Muscle of arm (tissue), 12 donors: ENCODE results near the gene ADAMTS6. TPM values are rescaled to one million over a fixed set of nuclear protein-coding genes. Genes with fewer than 3 reads are reported as not detected.
"Not testable (repeated sequence)": the region's sequence is repeated elsewhere in the genome, so short reads cannot be mapped to it uniquely, and the experiment has no call there.

Experiments
- DNase-seq: peaks from one replicate; pipeline ENCODE4 v3.0.0-alpha.2; 2013
- polyA plus RNA-seq, 12 donors: library from polyadenylated mRNA; unstranded; fragments of 120-200 nt; gene quantifications; one replicate each; pipeline ENCODE4 v1.2.1, GENCODE V29; 2013; ENCODE audit not compliant: insufficient read length in 12 of 12

ADAMTS6 gene
- polyA plus RNA-seq, 12 donors, result 0.93 to 2.6 (median 1.6) TPM; not detected in 1

DNA sequence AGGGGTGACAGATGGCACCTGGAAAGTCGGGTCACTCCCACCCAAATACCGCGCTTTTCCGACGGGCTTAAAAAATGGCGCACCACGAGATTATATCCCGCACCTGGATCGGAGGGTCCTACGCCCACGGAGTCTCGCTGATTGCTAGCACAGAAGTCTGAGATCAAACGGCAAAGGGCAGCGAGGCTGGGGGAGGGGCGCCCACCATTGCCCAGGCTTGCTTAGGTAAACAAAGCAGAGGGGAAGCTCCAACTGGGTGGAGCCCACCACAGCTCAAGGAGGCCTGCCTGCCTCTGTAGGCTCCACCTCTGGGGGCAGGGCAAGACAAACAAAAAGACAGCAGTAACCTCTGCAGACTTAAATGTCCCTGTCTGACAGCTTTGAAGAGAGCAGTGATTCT, 111.2 kb downstream of the ADAMTS6 start:
- DNase-seq, result not testable (repeated sequence)

DNA sequence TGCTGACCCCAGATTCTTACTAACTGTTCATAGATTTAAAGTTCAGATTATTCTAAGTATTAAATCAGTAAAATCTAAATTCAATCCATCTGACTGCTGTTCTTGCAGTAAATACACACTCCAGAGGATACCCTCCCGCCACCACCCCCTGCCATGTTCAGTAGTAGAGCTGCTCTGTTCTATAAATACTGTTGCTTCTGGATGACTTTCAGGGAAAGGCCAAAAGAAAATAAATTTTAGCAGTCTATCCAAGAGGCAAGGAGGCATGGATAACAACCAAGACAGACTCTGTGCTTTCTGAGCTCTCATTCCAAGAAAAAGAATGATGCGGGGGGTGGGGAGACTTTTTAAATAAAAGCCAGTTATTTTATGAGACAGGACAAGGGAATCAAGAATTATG, 115.1 kb downstream of the ADAMTS6 start:
- DNase-seq, result no peak

DNA sequence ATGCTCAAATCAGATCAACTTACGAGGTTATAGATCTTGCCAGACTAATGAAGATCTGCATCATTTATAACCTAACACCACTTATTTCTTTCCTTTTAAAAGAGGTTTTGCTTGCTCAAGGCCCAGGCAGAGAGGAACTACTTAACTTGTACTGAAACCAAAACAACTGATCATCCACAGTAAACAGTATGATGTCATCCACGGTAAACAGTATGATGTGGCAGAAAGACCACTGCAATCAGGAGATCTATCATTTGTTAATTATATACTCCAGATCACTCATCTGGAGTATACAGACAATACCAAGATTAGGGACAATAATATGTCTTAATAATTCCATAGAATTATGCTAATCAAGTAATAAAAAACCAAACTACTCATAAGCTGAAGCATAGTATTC, 116.8 kb downstream of the ADAMTS6 start:
- no peak for DNase-seq

DNA sequence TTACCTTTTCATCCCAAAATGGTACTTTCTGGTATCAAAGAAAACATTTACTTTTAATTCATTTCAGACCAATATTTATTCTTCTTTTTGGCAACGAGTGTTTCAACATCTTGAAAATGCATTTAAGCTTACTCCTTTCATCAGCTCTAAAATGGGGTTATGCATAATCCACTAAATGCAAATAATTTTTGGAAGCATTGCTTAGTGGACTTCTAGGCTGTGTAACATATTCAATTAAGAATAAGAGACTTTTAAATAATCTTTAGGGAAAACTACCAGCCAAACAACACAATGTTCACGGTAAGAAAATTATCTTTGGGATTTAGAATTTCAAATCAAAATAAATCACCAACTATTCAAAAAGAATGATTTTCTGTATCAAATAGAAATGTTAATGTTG, 118.2 kb downstream of the ADAMTS6 start:
- DNase-seq, result peak; percentile 6

DNA sequence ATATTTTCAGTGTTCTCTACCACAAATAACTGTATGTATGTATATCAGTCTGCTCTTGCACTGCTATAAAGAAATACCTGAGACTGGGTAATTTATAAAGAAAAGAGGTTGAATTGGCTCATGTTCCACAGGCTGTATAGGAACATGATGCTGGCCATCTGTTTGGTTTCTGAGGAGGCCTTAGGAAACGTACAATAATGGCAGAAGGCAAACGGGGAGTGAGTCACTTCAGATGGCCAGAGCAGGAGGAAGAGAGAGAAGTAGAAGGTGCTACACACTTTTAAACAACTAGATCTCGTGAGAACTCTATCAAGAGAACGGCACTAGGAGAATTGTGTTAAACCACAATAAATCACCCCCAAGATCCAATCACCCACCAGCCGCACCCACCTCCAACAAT, 121.7 kb downstream of the ADAMTS6 start:
- DNase-seq, result no peak

DNA sequence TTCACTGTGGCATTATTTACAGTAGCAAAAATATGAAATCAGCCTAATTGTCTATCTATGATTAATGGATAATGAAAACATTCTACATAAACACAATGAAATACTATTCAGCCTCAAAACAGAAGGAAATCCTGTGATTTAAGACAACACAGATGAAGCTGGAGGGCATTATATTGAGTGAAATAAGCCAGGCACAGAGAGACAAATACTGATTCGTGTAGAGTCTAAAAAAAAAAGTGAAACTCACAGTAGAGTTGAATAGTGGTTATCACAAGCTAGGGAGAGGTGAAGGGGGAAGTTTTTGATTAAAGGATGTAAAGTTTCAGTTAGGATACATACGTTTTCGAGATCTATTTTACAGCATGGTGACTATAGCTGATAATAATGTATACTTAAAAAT, 122.2 kb downstream of the ADAMTS6 start:
- no peak for DNase-seq

DNA sequence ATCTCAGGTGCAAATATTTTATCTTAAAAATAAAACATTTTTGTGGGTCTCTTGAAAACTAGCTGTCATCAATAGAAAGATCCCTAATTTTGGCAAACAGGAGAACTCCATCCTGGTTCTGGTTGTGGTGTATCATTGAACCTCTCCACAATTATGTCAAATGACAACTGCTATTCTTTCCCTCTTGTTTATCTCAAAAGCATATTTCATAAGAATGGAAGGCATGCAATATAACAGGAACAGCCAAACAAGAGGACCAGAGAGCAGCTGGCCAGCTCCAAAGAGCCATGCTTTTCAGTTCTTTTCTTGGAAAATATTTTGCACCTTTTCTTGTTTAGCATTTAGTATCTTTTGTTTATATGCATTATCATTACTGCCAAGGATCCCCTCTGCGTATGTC, 125.4 kb downstream of the ADAMTS6 start:
- DNase-seq, result no peak

DNA sequence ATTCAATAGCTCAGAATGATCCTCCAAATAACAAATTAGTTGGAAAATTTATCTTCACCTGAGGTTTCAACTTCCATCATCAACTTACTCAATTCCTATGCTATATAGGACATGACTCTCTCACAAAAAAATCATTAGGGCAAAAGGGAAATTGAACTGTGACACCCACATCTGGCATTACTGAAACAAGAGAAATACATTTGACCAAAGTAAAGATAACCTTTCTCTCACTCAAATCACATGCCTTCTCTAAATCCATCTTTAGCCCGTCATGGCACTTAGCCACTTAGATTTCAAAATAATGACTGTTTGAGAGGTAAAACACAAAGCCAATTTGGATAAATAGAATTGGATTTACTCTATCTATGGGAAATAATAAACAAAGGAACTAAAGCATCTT, 126.4 kb downstream of the ADAMTS6 start:
- DNase-seq, result no peak

DNA sequence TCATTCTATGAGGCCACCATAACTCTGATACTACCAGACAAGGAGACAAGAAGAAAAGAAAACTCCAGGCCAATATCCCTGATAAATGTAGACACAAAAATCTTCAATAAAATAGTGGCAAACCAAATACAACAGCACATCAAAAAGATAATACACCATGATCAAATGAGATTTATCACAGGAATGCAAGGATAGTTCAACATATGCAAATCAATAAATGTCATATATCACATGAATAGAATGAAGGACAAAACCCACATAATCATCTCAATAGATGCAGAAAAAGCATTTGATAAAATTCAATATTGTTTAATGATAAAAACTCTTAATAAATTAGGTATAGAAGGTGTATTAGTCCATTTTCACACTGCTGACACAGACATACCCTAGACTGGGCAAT, 139.9 kb downstream of the ADAMTS6 start:
- DNase-seq, result no peak

DNA sequence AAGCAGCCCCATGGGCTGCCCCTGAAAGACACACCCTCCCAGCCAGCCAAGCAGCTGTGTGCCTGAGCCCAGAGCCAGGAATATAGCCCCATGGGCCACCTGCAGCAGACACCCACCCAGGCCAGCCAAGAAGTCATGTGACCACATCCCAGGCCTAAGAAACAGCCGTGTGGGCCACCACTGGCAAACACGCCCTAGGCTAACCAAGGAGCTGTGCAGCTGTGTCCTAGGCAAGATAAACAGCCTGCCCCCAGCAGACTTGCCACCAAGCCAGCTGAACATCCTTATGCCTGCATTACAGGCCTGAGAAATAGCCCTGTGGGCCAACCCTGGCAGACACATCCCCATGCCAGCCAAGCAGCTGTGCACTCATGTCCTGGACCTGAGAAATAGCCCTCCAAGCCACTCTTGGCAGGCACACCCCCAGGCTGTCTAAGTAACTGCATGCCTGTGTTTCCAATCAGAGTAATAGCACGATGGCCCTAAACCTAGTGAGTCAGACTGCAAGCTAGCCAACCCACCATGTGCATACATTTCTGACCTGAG, 143.0 kb downstream of the ADAMTS6 start:
- no peak for DNase-seq

DNA sequence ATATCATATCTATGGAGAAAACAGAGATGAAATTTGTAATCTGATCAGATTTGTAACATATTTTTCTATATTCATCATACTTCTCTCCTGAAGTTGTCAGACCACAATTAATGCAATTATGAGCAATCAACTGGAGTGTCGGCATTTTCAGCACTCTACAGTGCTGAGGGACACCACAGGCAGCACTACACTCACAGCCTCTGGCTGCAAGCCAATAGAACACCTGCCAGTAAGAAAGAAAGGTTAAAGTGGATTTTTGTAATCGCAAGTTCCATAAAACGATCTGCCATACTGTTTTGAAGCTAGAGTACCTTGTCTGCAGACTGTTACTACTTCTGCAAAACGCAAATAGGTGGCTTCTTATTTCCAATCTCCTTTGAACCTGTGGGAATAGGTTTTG, 147.6 kb downstream of the ADAMTS6 start:
- DNase-seq, result no peak

DNA sequence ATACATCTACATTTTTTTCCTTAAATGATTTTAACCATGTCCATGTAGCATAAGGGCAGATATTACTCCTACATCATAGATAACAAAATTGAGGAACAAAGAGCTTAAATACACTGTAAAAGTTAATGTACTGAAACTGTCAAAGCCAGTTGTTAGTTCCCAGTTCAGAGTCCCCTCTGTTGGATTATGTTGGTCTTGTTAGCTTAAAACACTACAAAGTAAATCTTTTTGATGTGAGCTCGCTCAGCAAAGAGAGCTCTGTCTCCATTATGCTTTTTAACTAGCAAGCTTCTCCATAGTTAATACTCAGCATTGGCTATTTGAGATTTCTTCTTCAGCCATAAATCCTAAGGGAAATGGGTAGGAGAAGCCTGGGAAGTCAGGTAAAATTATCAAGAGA, 149.1 kb downstream of the ADAMTS6 start:
- DNase-seq, result no peak

DNA sequence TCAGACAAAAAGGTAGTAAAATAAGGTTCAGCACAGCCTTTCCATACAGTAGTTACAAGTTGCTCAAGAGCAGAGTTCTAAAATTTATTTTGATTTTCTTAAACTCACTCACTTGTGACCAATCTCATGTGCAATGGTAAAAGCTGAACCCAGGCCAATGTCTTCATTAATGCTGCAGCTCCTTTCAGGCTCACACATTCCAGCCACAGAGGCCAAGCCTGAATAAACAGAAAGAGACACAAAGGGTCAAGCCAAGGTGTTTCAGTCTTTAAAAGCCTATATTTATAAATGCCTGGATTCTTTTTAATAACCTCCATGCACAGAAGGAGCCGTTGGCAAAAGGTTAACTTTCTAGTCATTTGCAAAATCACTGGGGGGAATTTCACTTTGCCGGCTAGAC, 152.5 kb downstream of the ADAMTS6 start:
- peak; percentile 13 for DNase-seq

DNA sequence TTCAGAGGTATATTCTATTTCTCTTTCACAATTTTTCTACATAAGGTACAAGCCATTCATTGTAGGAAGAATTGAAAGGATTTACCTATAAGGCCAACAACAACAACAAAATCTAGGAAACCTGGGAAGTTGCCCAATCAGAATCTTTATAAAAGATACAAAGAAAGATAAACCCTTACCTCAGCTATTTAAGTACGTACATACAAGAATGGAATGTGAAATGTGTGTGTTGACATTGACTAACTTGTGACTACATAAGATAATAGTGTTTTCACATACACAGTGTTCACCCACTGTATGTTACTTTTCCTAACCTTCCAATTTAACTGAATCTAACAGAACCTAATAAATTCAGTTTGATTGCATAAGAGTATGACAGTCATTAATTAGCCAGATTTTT, 154.1 kb downstream of the ADAMTS6 start:
- no peak for DNase-seq

DNA sequence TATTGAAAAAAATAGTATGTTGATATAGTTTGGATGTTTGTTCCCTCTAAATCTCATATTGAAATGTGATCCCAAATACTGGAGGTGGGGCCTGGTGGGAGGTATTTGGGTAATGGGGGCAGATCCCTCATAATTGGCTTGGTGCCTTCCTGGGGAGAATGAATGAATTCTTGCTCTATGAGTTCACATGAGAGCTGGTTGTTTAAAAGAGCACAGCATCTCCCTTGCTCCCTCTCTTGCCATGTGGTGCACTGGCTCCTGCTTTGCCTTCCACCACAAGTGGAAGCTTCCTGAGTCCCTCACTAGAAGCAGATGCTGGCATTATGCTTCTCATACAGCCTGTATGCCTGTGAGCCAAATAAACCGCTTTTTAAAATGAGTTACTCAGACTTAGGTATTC, 154.8 kb downstream of the ADAMTS6 start:
- no peak for DNase-seq

DNA sequence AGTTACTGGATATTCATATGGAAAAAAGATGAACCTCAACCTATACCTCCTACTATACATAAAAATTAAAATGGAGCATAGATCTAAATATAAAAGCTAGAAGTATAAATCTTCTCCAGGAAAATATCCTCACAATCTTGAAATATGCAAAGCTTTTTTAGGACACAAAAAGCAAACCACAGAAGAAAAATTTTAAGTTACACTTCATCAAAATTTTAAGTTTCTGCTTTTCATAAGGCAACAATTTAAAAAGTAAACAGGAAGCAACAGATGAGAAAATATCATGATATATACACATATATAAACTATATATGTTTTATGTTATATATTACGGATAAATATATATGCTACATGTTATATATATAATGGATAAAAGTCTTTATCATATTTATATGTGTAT, 157.5 kb downstream of the ADAMTS6 start:
- no peak for DNase-seq

DNA sequence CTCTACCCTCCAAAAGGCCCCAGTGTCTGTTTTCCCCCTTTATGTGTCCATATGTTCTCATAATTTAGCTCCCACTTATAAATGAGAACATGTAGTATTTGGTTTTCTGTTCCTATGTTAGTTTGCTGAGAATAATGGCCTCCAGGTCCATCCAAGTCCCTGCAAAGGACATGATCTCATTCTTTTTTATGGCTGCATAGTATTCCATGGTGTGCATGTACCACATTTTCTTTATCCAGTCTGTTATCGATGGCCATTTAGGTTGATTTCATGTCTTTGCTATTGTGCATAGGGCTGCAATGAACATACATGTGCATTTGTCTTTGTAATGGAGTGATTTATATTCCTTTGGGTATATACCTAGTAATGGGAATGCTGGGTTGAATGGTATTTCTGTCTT, 161.0 kb downstream of the ADAMTS6 start:
- DNase-seq, result not testable (repeated sequence)

DNA sequence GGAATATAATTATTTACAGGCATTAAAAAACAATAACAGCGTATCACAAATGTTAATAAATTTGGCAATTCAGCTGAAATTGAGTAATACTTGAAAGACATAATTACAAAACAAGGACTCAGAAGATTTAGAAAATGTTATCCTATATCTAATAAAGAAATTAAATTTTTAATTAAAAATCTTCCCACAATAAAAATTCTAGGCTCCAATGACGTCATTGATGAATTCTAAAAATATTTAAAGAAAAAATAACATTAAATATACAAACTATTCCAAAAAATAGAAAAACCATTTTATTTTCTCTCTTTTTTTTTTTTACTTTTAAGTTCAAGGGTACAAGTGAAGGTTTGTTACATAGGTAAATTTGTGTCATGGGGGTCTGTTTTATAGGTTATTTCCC, 161.5 kb downstream of the ADAMTS6 start:
- DNase-seq, result no peak

DNA sequence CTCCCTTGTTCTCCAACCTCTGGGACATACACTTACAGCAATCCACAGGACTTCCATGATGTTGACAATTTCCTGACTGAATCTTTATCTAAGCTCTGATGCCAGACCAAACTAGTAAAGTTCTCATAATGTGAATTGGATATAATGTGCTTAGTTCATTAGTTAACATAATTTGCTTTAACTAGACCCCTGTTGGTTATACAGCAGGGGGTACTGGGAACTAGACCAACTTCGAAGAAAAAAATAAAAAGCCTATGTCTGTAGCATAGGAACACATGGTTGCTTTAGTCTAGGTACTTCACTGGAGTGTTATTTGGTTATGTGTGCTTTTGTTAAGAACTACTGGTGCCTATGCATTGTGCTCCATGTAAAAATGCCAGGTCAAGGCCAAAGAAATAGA, 173.8 kb downstream of the ADAMTS6 start:
- no peak for DNase-seq

DNA sequence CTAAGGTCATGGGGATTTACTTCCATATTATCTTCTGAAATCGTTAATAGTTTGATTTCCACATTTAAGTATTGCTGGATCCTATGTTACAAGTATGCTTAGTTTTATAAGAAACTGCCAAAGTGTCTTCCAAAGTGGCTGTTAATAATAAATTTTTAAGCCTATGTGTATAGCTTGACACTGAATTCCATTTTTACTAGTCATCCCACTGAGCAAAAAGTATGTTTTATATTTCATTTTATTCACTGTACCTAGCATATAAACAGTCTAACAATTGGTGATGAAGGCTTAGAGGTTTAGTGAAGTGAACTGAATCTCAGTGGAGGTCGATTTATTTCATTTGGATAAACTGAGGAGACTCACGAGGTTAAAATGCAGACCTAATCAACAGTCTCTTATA, 174.6 kb downstream of the ADAMTS6 start:
- DNase-seq, result no peak

DNA sequence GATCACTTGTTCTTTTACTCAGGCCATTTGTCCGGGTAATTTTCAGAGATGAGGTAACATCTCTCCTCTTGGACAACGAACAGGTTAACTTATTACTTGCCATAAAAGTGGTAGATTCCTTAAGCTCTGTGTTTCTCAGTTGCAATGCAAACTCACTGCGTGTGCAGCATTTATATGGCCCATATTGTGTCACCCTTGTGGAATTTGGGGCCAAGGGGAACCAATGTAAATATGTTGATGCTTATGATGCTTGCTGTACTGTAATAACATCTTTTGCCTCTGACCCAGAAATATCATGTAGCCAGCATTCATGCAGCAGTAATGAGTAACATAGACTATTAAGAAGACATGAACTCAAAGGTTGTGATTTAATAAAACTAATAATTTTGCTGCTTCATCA, 175.8 kb downstream of the ADAMTS6 start:
- DNase-seq, result no peak

DNA sequence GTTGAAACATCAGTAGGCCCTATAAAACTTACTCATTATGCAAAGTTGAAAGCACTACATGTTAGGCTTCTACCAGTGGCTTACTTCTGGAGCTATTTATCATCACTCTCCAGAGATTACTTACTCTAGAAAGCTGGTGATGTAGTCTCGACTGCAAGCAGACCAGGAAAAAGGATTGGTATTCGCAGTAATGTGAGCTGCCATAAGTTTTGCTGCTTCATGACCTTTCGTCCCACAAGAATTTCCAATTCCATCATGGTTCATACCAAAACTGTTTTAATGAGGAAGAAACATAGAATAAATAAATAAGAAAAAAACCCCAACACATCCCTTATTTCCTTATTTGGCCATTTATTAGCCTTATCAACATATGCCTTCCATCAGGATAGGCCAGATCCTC, 181.9 kb downstream of the ADAMTS6 start:
- DNase-seq, result no peak

DNA sequence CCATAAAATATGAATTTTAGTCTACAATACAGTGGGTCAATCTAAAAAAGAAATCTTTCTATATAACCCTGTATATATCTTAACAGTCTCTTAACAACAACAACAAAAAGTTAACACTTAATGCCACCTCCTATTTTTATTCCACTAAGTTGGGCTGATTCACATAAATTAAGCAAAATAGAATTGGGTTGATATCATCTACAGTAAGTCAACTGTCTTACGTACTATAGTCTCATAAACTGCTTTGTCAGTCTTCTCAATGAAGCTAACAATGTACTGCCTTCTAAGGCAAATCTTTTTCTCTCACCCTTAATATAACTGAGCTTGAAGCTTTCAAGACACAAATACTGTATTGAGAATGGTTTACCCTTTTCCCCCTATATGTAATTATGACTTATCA, 185.7 kb downstream of the ADAMTS6 start:
- DNase-seq, result no peak

DNA sequence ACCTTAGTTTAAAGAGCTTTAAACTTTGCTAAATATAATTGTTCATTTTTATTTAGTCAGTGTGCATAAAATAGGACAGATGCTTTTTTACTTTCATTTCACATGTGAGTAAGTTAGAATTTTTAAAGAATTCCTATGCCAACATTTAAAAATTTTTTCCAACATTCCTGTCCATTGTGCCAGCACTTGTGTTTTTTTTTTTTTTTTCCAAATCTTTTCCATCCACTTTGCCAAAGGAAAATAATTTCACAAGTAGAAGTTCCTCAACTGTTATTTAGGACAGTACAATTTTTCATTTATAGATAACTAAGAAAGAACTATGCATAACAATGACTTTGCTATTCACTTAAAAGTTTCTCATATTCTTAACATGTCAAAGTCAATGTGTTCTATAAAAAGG, 189.5 kb downstream of the ADAMTS6 start:
- DNase-seq, result peak; percentile 15

DNA sequence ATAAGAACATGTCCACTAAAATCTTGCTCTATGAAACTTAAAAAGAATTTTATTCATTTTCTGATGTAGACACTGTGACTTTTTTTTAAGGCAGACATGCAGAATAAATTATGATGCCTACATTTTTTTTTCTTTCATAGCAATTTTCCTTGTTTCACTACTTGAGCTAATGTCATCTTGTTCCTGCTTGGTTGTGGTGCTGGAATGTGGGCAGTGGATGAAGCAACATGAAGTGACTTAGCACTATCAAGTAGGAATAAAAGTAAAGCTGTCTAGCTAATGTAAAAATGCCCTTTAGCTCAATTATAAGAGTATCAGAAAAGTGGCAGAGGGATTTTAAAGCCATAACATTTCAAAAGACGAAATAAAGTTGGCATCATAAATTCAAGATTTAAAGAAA, 191.0 kb downstream of the ADAMTS6 start:
- no peak for DNase-seq
